BJ (cell line): ENCODE measurements around the gene SLC22A14. TPM values are rescaled to one million over a fixed set of nuclear protein-coding genes. Genes with fewer than 3 reads are reported as not detected.

Experiments
- CTCF ChIA-PET: fragments of 350-600 bp; formaldehyde crosslinking; extraction: SDS; loops from one replicate; lab custom pipeline; 2021; ENCODE audit warnings: antibody characterized with exemption, inconsistent platforms; lab: Yijun Ruan, JAX
- POLR2A ChIA-PET: fragments of 300-600 bp; sonication (Branson Sonifier 250); formaldehyde crosslinking; extraction: SDS; loops from one replicate; lab custom pipeline; 2021; ENCODE audit warnings: antibody characterized with exemption; lab: Charles Lee
- DNase-seq: peaks from one replicate; pipeline ENCODE4 v3.0.0-alpha.2; 2011; ENCODE audit warnings: low read depth
- H3K27me3 ChIP-seq: 2 replicates; pipeline ENCODE4 v1.6.0; 2011; ENCODE audit warnings: low read length; ENCODE audit not compliant: control insufficient read depth, insufficient read depth
- H3K36me3 ChIP-seq: 2 replicates; pipeline ENCODE4 v1.5.1; 2011; ENCODE audit warnings: low read length; ENCODE audit not compliant: control insufficient read depth, insufficient read depth
- H3K4me3 ChIP-seq: 2 replicates; pipeline ENCODE4 v1.5.1; 2011; ENCODE audit warnings: low read depth, mild to moderate bottlenecking, control low read depth, low read length
- CTCF ChIP-seq: IDR thresholded peaks from 2 replicates; pipeline ENCODE4 v1.5.1; 2011; ENCODE audit warnings: low read depth, mild to moderate bottlenecking, control low read depth, inconsistent platforms, low read length, moderate library complexity; ENCODE audit not compliant: insufficient read depth
- polyA plus RNA-seq: library from polyadenylated mRNA; depleted of rRNA; stranded (reverse); fragments of >200 nt; gene quantifications from 2 replicates; pipeline ENCODE4 v1.2.3, GENCODE V29; 2011

SLC22A14 gene
- polyA plus RNA-seq, 1 experiment, result 0.15 TPM

- POLR2A ChIA-PET, result no interaction called here
- H3K36me3 ChIP-seq, result peaks cover 29% of the 10 kb centered on the region
- no peak for TF ChIP-seq CTCF
Observed at GRCh38 chr3:38254872-38255271, 27.2 kb upstream of the SLC22A14 start.

GRCh38 chr3:38255627-38256026 is 26.5 kb upstream of the SLC22A14 start:
- TF ChIP-seq CTCF, result no peak
- POLR2A ChIA-PET, result no interaction called here
- CTCF ChIA-PET, result interaction anchor here (0.7 to 1.6 kb wide), 3 partner anchors 43 to 225 kb away, joined by 3 read pairs; no protein-coding TSS in a partner anchor
- Histone ChIP-seq H3K4me3 (no peak overlapping the region), H3K36me3 (peaks cover 27% of the 10 kb centered on the region), H3K27me3 (no peaks in the 10 kb centered on the region)
- no peak for DNase-seq

More at GRCh38 chr3:38254872-38255271, 27.2 kb upstream of the SLC22A14 start:
- no peaks in the 10 kb centered on the region for H3K27me3 ChIP-seq
- no peak overlapping the region for H3K4me3 ChIP-seq
- DNase-seq, result no peak
- CTCF ChIA-PET, result interaction anchor here (1.0 to 1.6 kb wide), 2 partner anchors 43 to 101 kb away, joined by 3 read pairs; no protein-coding TSS in a partner anchor

GRCh38 chr3:38257583-38257982 is 24.5 kb upstream of the SLC22A14 start:
- Histone ChIP-seq H3K27me3 (no peaks in the 10 kb centered on the region), H3K36me3 (peaks cover 17% of the 10 kb centered on the region), H3K4me3 (no peak overlapping the region)
- CTCF ChIA-PET, result no interaction called here
- POLR2A ChIA-PET, result no interaction called here
- DNase-seq, result no peak
- TF ChIP-seq CTCF, result no peak

- POLR2A ChIA-PET, result no interaction called here
- peaks cover 9% of the 10 kb centered on the region for H3K36me3 ChIP-seq
- DNase-seq, result no peak
- H3K4me3 ChIP-seq, result no peak overlapping the region
- no peak for TF ChIP-seq CTCF
- CTCF ChIA-PET, result no interaction called here
- H3K27me3 ChIP-seq, result no peaks in the 10 kb centered on the region
Observed at GRCh38 chr3:38260474-38260873, 21.6 kb upstream of the SLC22A14 start.

GRCh38 chr3:38264353-38264771 is 17.7 kb upstream of the SLC22A14 start:
- ChIA-PET POLR2A (no interaction called here), CTCF (interaction anchor here (0.5 to 1.3 kb wide), 2 partner anchors 12 to 29 kb away, joined by 3 to 4 read pairs; no protein-coding TSS in a partner anchor)
- no peak for DNase-seq
- Histone ChIP-seq H3K4me3 (no peak overlapping the region), H3K27me3 (no peaks in the 10 kb centered on the region), H3K36me3 (peaks cover 4% of the 10 kb centered on the region)
- no peak for TF ChIP-seq CTCF
